Ectodermal cell (in vitro differentiated cells): ENCODE measurements around the gene VTN. TPM values are rescaled to one million over a fixed set of nuclear protein-coding genes. Genes with fewer than 3 reads are reported as not detected.

Experiments used
- H3K27ac ChIP-seq: 2 replicates; pipeline ENCODE4 v1.7.0; 2013; ENCODE audit warnings: mild to moderate bottlenecking, low read depth, low read length; ENCODE audit not compliant: insufficient read depth, poor library complexity, severe bottlenecking
- H3K27me3 ChIP-seq: 2 replicates; pipeline ENCODE4 v1.7.0; 2013; ENCODE audit warnings: mild to moderate bottlenecking, low read length; ENCODE audit not compliant: insufficient read depth, control insufficient read depth, poor library complexity, severe bottlenecking
- H3K36me3 ChIP-seq: one replicate; pipeline ENCODE4 v1.7.0; 2013; ENCODE audit warnings: low read length; ENCODE audit not compliant: control insufficient read depth, insufficient read depth
- H3K4me1 ChIP-seq: one replicate; pipeline ENCODE4 v1.7.0; 2013; ENCODE audit warnings: low read length; ENCODE audit not compliant: control insufficient read depth, insufficient read depth
- H3K4me3 ChIP-seq: 2 replicates; pipeline ENCODE4 v1.7.0; 2013; ENCODE audit warnings: low read depth, low read length, control low read depth; ENCODE audit not compliant: insufficient read depth
- H3K9me3 ChIP-seq: 2 replicates; pipeline ENCODE4 v1.7.0; 2013; ENCODE audit warnings: mild to moderate bottlenecking, low read length, moderate library complexity; ENCODE audit not compliant: control insufficient read depth
- WGBS, 2 experiments: methylation state at CpG; one replicate each; pipeline ENCODE4 v1.1.7; 2013; ENCODE audit warnings: missing lambda C conversion rate in 2 of 2; 5-methylcytosine and 5-hydroxymethylcytosine counted together
- polyA plus RNA-seq, 4 experiments: library from polyadenylated mRNA; stranded (reverse); fragments of 50-300 nt; gene quantifications; one replicate each; pipeline ENCODE4 v1.2.3, GENCODE V29; 2013

The VTN gene
- 1.1 TPM for polyA plus RNA-seq (2013, experiment 1 of 4)
- polyA plus RNA-seq (2013, experiment 2 of 4), result 1.5 TPM
- 1.3 TPM for polyA plus RNA-seq (2013, experiment 3 of 4)
- 1.3 TPM for polyA plus RNA-seq (2013, experiment 4 of 4)

- Histone ChIP-seq H3K4me3 (no peak within 1 kb of the TSS), H3K27ac (peak within 1 kb of the TSS; percentile 56), H3K36me3 (no peaks in the 10 kb centered on the region), H3K27me3 (peaks cover 34% of the 10 kb centered on the region), H3K9me3 (no peaks in the 10 kb centered on the region), H3K4me1 (peaks cover 13% of the 10 kb centered on the region)
- WGBS, 2 experiments, result 50 to 55% methylated on average over 8 of the region's 8 CpGs
Measured at GRCh38 chr17:28370035-28370743, at the start of gene VTN. Gene VTN (minus strand): TSS chr17:28370307. CDS start chr17:28370203, 104 bp downstream.

GRCh38 chr17:28416703-28417311 is 46.7 kb upstream of the VTN start:
- 27 to 30% methylated on average over 13 of the region's 13 CpGs for WGBS, 2 experiments
- Histone ChIP-seq H3K36me3 (no peaks in the 10 kb centered on the region), H3K27ac (no peak overlapping the region), H3K27me3 (peaks cover 20% of the 10 kb centered on the region), H3K9me3 (no peaks in the 10 kb centered on the region), H3K4me1 (no peaks in the 10 kb centered on the region), H3K4me3 (no peak overlapping the region)

- H3K9me3 ChIP-seq, result no peaks in the 10 kb centered on the region
- peaks cover 20% of the 10 kb centered on the region for H3K27me3 ChIP-seq
- H3K4me3 ChIP-seq, result no peak overlapping the region
- 88 to 93% methylated on average over 3 of the region's 3 CpGs for WGBS, 2 experiments
- no peak overlapping the region for H3K27ac ChIP-seq
- no peaks in the 10 kb centered on the region for H3K4me1 ChIP-seq
- no peaks in the 10 kb centered on the region for H3K36me3 ChIP-seq
Measured at GRCh38 chr17:28415886-28416285, 45.8 kb upstream of the VTN start.

GRCh38 chr17:28413804-28414203 is 43.7 kb upstream of the VTN start:
- no peaks in the 10 kb centered on the region for H3K9me3 ChIP-seq
- no peak overlapping the region for H3K27ac ChIP-seq
- no peaks in the 10 kb centered on the region for H3K36me3 ChIP-seq
- H3K27me3 ChIP-seq, result peaks cover 20% of the 10 kb centered on the region
- no peak overlapping the region for H3K4me3 ChIP-seq
- 70% methylated on average over 7 of the region's 7 CpGs for WGBS, 2 experiments
- H3K4me1 ChIP-seq, result no peaks in the 10 kb centered on the region

GRCh38 chr17:28412099-28412498 is 42.0 kb upstream of the VTN start:
- H3K9me3 ChIP-seq, result no peaks in the 10 kb centered on the region
- no peak overlapping the region for H3K27ac ChIP-seq
- WGBS, 2 experiments, result 57 to 59% methylated on average over 3 of the region's 3 CpGs
- no peaks in the 10 kb centered on the region for H3K36me3 ChIP-seq
- H3K4me3 ChIP-seq, result no peak overlapping the region
- peaks cover 10% of the 10 kb centered on the region for H3K4me1 ChIP-seq
- peaks cover 17% of the 10 kb centered on the region for H3K27me3 ChIP-seq

GRCh38 chr17:28407974-28408306 is 37.8 kb upstream of the VTN start:
- Histone ChIP-seq H3K36me3 (no peaks in the 10 kb centered on the region), H3K27me3 (peaks cover 42% of the 10 kb centered on the region), H3K4me1 (peaks cover 10% of the 10 kb centered on the region), H3K27ac (no peak overlapping the region), H3K9me3 (no peaks in the 10 kb centered on the region), H3K4me3 (no peak overlapping the region)
- WGBS, 2 experiments, result 78 to 86% methylated on average over 1 of the region's 1 CpG

GRCh38 chr17:28407130-28407973 is 37.2 kb upstream of the VTN start:
- H3K27ac ChIP-seq, result no peak overlapping the region
- peaks cover 48% of the 10 kb centered on the region for H3K27me3 ChIP-seq
- 59 to 63% methylated on average over 5 of the region's 5 CpGs for WGBS, 2 experiments
- peaks cover 10% of the 10 kb centered on the region for H3K4me1 ChIP-seq
- H3K9me3 ChIP-seq, result no peaks in the 10 kb centered on the region
- no peaks in the 10 kb centered on the region for H3K36me3 ChIP-seq
- no peak overlapping the region for H3K4me3 ChIP-seq

GRCh38 chr17:28406473-28406814 is 36.3 kb upstream of the VTN start:
- WGBS, 2 experiments, result 37 to 41% methylated on average over 9 of the region's 9 CpGs
- Histone ChIP-seq H3K9me3 (no peaks in the 10 kb centered on the region), H3K4me1 (peaks cover 10% of the 10 kb centered on the region), H3K4me3 (no peak overlapping the region), H3K36me3 (no peaks in the 10 kb centered on the region), H3K27me3 (peaks cover 57% of the 10 kb centered on the region), H3K27ac (no peak overlapping the region)

- Histone ChIP-seq H3K27me3 (peaks cover 63% of the 10 kb centered on the region), H3K27ac (no peak within 1 kb of the TSS), H3K4me3 (peak within 1 kb of the TSS; percentile 50), H3K36me3 (no peaks in the 10 kb centered on the region), H3K9me3 (no peaks in the 10 kb centered on the region), H3K4me1 (peaks cover 10% of the 10 kb centered on the region)
- whole genome bisulfite sequencing, 2 experiments, result 1 to 2% methylated on average over 70 of the region's 70 CpGs
Measured at GRCh38 chr17:28405632-28406472, 35.7 kb upstream of the VTN start, which contains the start of gene SLC46A1. Gene SLC46A1 (minus strand): TSS chr17:28406212. CDS start chr17:28406114, 98 bp downstream.
